HG02970 (cell line): ENCODE results near the gene DSC3.

Source experiments
- ATAC-seq: cut with Tn5 transposase; IDR thresholded peaks from one replicate; pipeline ENCODE4 v1.9.1; 2021; ENCODE audit warnings: mild to moderate bottlenecking, moderate library complexity, moderate number of reproducible peaks; ENCODE audit not compliant: unreplicated experiment, low FRiP score

Gene DSC3

GRCh38 chr18:31042406-31043181, at the start of gene DSC3:
Gene DSC3, minus strand, starts transcription at chr18:31042742. Its CDS starts 82 bp downstream, at chr18:31042660.
- ATAC-seq = no peak

- ATAC-seq = no peak
These were observed 48.8 kb upstream of the DSC3 start for GRCh38 chr18:31091350-31091749.

- no peak for ATAC-seq
These were observed 46.0 kb upstream of the DSC3 start for GRCh38 chr18:31088532-31088931.

- no peak for ATAC-seq
These were observed 37.4 kb upstream of the DSC3 start for GRCh38 chr18:31079973-31080372.

GRCh38 chr18:31077878-31078277, 35.3 kb upstream of the DSC3 start:
- ATAC-seq = no peak

- no peak for ATAC-seq
These were observed 29.6 kb upstream of the DSC3 start for GRCh38 chr18:31072175-31072574.

- no peak for ATAC-seq
These were observed 27.7 kb upstream of the DSC3 start for GRCh38 chr18:31070206-31070605.

GRCh38 chr18:31066266-31066665, 23.7 kb upstream of the DSC3 start:
- ATAC-seq = no peak

- ATAC-seq = no peak
These were observed 22.7 kb upstream of the DSC3 start for GRCh38 chr18:31065036-31065773.

- no peak for ATAC-seq
These were observed 21.6 kb upstream of the DSC3 start for GRCh38 chr18:31064130-31064529.

GRCh38 chr18:31061945-31062344, 19.4 kb upstream of the DSC3 start:
- ATAC-seq = no peak

- no peak for ATAC-seq
These were observed 16.4 kb upstream of the DSC3 start for GRCh38 chr18:31058897-31059296.

- ATAC-seq = no peak
These were observed 15.4 kb upstream of the DSC3 start for GRCh38 chr18:31057917-31058316.

- ATAC-seq = no peak
These were observed 14.5 kb upstream of the DSC3 start for GRCh38 chr18:31057051-31057450.

GRCh38 chr18:31056296-31056695, 13.8 kb upstream of the DSC3 start:
- no peak for ATAC-seq

GRCh38 chr18:31050635-31051034, 8.1 kb upstream of the DSC3 start:
- no peak for ATAC-seq

GRCh38 chr18:31049189-31049588, 6.6 kb upstream of the DSC3 start:
- ATAC-seq = no peak

- no peak for ATAC-seq
These were observed 5.7 kb upstream of the DSC3 start for GRCh38 chr18:31048216-31048615.

- ATAC-seq = no peak
These were observed 4.4 kb upstream of the DSC3 start for GRCh38 chr18:31046916-31047315.

GRCh38 chr18:31045599-31045998, 3.1 kb upstream of the DSC3 start:
- ATAC-seq = no peak

- ATAC-seq = no peak
These were observed 2.4 kb upstream of the DSC3 start for GRCh38 chr18:31044926-31045325.

GRCh38 chr18:31043709-31044108, 1.2 kb upstream of the DSC3 start:
- ATAC-seq = no peak
